HG02798 (cell line): ENCODE data around the gene GPLD1.
"Not testable (repeated sequence)": the region's sequence is repeated elsewhere in the genome, so short reads cannot be mapped to it uniquely, and the experiment has no call there.

Experiments
- ATAC-seq: cut with Tn5 transposase; IDR thresholded peaks from one replicate; pipeline ENCODE4 v1.9.1; 2021; ENCODE audit warnings: mild to moderate bottlenecking; ENCODE audit not compliant: unreplicated experiment, poor library complexity

Gene GPLD1

GRCh38 chr6:24489470-24489869 is at the start of gene GPLD1:
GPLD1 (minus strand) TSS chr6:24489578; CDS start chr6:24489511, 67 bp downstream.
- ATAC-seq, result no peak

- ATAC-seq, result no peak
Measured at GRCh38 chr6:24537771-24538385, 48.5 kb upstream of the GPLD1 start.

DNA sequence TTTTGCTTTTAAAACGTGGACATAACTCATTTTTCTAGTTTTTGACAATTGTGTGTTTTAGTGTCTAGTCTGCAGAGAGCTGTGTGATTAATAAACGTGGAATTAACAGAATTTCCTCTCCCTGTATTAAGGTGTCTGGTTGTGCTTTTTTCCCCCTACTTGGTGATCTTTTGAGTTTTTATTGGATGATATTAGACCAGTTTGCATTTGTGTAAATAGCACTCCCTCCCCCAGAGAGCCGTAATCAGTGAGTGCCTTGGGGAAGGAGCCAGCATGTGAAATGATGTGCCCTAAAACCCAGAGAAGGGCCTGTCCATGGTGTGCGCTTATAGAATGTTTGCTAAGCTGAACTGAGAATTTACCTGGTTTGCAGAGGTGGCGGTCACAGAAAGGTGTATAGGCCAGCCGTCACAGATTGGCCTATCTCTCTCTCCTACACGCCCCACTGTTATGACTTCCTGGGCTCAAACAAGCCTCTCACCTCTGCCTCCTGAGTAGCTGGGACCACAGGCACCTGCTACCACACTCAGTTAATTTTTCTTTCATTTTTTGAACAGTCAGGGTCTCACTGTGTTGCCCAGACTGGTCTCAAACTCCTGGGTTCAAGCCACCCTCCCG is 47.8 kb upstream of the GPLD1 start:
- ATAC-seq, result no peak

DNA sequence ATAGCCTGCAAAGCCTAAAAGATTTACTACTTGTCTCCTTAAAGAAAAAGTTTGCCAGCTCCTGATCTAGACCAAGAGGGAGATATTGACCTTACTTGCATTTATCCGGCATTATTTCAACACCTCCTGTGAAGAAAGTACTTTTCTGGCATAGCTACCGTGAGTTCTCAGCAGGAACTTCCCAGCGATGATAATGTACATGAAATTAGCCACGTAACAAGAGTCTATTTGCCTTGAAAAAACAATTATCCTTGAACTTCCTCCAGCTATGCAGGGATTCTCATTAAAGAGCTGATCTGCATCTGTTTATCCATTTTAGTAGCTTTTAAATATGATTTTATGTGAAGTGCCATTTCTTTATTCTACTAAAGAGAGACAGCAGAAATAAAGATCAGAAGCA is 47.1 kb upstream of the GPLD1 start:
- no peak for ATAC-seq

GRCh38 chr6:24535210-24535609 is 45.8 kb upstream of the GPLD1 start:
- no peak for ATAC-seq

- no peak for ATAC-seq
Measured at GRCh38 chr6:24534329-24534728, 45.0 kb upstream of the GPLD1 start.

DNA sequence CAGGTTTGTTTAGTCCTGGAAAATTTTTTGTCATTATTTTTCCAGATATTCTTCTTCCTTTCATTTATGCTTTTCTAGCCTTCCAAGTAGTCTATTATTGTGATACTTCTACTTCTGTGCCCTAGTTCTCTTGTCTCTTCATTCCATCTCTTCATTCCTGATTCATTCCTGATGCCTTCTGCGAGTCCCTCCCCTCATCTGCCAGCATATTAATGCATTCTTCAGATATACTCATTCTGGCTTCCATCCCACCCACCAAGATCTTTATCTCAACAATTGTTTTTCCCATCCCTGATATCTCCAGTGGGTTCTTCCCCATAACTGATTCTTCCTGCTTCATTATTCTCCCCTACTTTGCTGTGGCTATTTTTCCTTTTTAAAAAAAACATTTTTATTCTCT is 40.6 kb upstream of the GPLD1 start:
- ATAC-seq, result no peak

DNA sequence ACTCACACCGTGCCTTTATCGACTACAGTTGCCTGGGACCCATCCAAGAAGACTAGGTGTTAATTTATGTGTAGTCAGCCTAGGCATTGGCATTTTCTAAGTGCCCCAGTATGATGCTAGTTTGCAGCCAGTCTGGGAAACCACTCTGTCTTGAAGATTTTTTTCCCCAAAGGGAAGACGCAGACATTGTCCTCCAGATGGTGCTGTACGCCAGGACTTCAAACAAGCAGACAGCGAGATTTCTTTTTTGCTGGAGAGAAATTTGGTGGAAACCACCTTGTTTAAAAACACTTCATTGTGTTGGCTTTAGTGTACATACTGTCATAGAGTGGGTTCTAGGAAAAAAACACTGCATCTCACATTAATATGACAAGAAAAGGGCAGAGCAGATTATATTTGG is 35.4 kb upstream of the GPLD1 start:
- ATAC-seq, result no peak

DNA sequence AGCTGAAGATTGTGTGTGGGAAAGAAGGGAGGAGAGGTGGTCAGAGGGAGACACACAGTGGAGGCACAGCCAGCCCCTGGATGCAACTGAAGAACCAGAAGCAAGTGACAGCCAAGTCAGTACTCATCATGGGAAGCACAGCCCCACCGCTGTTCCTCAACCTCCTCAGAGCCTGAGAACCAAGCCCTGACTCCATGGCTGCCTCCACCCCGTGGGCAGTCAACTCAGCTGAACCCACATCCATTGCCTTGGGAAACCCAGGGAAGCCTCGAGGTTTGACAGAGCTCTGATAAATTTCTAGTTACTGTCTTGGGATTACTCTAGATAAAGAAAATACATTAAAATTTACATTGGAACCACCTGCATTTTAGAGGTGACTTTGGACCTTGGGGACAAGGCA is 35.0 kb upstream of the GPLD1 start:
- no peak for ATAC-seq

- no peak for ATAC-seq
Measured at GRCh38 chr6:24522228-24523176, 33.1 kb upstream of the GPLD1 start.

GRCh38 chr6:24520929-24521546 is 31.7 kb upstream of the GPLD1 start:
- peak; percentile 57 for ATAC-seq

DNA sequence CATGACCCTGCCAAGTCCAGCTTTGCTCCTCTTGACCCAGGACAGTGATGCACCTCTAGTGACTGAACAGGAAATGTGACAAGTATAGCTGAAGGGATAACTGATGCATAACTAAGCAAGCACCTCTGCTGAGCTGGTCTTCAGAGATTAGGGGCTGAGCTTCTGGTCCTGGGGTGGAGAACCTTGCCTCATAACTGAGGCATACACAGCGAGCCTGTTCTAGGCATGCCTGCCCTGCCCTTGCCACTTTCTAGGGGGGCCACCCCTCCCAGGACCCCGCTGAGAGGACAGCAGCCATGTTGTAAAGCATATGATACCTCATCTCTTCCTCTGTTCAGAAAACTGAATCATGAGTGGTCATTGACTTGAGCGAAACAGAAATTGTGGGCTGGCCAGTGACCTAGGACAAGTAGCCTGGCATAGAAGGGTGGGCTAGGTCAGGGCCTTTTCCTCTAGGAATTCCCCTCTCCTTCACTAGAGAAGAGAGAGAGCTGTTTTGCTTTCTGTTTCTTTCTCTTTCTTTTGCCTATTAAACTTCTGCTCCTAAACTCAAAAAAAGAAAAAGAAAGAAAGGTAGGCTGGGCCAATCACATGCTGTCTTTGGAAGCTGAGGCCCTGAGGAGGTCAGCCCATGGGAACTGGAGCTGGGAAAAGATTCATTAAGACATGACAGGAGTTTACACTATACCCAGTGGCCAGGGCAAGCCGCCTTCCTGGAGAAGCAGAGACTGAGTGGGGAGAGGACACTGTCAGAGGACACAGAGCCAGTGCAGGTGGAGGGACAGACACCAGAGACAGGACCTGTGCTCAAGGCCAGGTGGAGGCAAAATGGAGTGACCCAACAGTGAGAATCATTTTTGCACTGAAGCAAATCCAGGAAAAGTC is 28.5 kb upstream of the GPLD1 start:
- ATAC-seq, result peak; percentile 72

DNA sequence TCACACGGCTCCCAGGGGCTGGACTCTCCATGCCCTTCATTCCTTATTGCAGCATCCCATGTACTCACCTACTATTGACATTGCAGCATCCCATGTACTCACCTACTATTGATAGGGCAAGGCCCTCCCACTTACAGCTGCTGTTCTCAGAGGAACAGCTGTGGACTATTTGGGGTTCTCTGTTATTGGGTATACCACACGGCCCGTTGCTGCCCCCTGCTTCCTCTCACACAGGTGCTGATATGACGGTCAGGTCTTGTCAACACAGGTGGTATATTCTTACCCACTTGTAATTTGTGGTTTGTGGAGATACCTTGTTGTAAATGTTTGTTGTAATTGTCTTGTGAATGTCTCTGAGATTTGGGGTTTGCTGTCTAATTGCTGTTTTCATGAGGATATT is 24.2 kb upstream of the GPLD1 start:
- peak; percentile 72 for ATAC-seq

DNA sequence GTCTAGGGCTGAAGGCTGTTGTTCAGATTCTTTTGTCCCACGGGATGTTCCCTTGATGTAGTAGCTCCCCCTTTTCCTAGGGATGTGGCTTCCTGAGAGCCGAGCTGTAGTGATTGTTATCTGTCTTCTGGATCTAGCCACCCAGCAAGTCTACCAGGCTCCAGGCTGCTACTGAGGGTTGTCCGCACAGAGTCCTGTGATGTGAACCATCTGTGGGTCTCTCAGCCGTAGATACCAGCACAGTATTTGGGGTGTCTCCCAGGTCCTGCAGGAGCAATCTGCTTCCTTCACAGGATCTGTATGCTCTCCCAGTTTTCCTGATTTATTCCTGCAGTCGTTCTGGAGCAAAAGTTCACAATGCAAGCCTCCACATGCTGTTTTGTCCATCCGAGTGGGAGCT is 22.6 kb upstream of the GPLD1 start:
- ATAC-seq, result not testable (repeated sequence)

DNA sequence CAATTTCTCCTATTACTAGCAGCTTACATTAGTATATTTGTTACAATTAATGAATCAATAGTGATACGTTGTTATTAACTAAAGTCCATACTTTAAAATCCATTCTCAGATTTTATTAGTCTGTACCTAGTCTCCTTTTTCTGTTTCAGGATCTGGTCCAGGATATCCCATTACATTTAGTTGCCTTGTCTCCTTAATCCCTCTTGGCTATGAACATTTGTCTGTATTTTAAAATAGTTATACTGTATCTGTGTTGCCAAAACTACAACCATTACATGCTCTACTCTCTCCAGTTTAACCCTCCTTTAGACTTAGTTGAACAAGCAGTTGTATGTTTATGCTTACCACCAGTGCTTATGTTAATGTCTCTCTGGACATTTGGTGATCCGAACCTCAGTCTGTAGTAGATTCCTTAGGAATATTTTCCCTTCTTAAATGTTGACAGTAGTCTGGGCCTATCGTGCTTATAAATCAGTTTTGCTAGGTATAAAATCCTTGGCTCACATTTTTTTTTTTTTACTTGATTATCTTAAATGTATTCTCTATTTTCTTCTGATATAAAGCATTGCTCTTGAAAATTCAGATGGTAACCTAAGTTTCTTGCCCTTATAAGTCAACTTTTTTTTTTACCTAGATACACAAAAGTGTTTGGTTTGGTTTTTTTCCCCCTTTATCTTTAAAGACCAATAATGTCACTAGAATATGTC is 17.6 kb upstream of the GPLD1 start:
- ATAC-seq, result no peak

DNA sequence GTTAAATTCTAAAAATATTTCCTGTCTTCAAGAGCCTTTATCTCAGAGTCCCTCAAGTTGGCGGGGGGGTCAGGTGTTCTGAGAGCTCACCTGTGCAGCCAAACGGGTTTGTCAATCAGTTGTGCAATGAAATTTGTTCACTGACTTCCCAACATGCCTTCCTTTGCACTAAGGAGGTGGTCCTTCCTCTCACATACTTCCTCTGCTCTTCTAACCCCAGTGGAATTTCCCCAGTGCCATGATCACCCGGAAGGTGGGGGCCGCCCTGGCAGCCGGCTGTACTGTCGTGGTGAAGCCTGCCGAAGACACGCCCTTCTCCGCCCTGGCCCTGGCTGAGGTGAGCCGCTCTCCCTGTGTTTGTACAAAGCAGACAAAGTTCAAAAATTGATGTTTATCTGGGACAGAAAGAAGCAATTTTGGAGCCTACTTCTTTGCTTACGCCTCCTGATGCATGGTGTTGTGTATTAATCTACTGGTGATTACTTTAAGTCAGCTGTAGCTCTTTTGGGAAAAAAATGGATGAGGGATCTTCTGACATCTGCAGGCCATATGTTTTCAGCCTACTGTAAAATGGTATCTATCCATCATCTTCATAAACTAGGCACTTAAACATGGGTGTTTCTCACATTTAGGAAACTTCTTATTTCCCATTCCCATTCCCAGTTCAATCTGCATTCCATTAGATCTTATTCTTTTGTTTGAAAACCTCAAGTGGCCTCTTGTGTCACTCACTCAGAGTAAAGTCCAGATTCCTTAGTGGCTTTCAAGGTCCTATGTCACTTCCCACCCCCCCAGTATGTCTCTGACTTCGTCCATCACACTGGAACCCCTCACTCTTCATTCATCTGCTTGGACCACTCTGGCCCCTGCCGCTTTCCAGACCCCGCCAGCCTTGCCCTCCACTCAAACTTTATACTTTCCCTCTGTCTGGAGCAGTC is 15.5 kb upstream of the GPLD1 start:
- ATAC-seq, result no peak

DNA sequence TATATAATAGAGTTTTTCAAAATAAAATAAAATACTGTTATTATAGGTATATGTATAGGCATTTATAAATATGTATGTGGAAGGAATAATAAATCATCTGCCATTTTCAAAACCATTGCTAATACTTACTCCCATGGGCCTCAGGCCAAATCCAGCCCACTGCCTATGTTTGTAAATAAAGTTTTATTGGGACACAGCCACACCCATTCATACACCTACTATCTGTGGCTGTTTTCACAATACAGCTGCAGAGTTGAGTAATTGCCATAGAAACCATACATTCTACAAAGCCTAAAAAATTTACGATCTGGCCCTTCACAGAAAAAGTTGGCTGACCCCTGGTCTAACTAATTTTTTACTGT is 14.9 kb upstream of the GPLD1 start:
- ATAC-seq, result no peak

DNA sequence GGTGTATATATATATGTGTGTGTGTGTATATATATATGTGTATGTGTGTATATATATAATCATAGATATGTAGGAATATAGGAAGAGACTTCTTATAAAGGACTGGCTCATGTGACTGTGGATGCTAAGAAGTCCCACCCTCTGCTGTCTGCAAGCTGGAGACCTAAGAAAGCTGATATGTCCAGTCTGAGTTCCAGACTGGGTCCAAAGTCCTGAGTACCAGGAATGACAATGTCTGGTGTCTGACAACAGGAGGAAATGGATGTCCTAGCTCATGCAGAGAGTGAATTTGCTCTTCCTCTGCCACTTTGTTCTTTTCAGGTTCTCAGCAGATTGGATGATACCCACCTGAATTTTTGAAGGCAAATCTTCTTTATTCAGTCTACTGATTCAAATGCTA is 12.5 kb upstream of the GPLD1 start:
- ATAC-seq, result no peak
